GM12874 (cell line): ENCODE results near the gene LRRC3.

ENCODE experiments used
- CTCF ChIP-seq: IDR thresholded peaks from 2 replicates; pipeline ENCODE4 v1.5.1; 2011; ENCODE audit warnings: low read depth, mild to moderate bottlenecking, control low read depth, low read length, moderate library complexity; ENCODE audit not compliant: insufficient read depth

LRRC3 gene

GRCh38 chr21:44414291-44415072, 40.8 kb upstream of the LRRC3 start:
- TF ChIP-seq CTCF = no peak

- no peak for TF ChIP-seq CTCF
Observed at GRCh38 chr21:44415073-44416025, 40.0 kb upstream of the LRRC3 start.

GRCh38 chr21:44416193-44416592, 39.1 kb upstream of the LRRC3 start:
- no peak for TF ChIP-seq CTCF

- TF ChIP-seq CTCF = no peak
Observed at GRCh38 chr21:44418108-44418875, 37.0 kb upstream of the LRRC3 start.

- no peak for TF ChIP-seq CTCF
Observed at GRCh38 chr21:44418876-44419230, 36.5 kb upstream of the LRRC3 start.

- TF ChIP-seq CTCF = no peak
Observed at GRCh38 chr21:44419679-44420078, 35.6 kb upstream of the LRRC3 start.
